HFFc6 (cell line): ENCODE results near the gene MFF. TPM values are rescaled to one million over a fixed set of nuclear protein-coding genes. Genes with fewer than 3 reads are reported as not detected.

ENCODE experiments used
- DNase-seq: peaks from one replicate; pipeline ENCODE4 v3.0.0-alpha.2; 2018
- H3K27ac Mint-ChIP-seq: 2 replicates; pipeline ENCODE4 v1.8.0; 2020; ENCODE audit warnings: mild to moderate bottlenecking, mixed read lengths
- H3K27me3 Mint-ChIP-seq: 2 replicates; pipeline ENCODE4 v1.8.0; 2021; ENCODE audit warnings: mild to moderate bottlenecking, moderate library complexity, mixed read lengths; ENCODE audit not compliant: insufficient read depth
- H3K36me3 Mint-ChIP-seq: 2 replicates; pipeline ENCODE4 v1.8.0; 2021; ENCODE audit warnings: low read depth, mixed read lengths
- H3K4me1 Mint-ChIP-seq: 2 replicates; pipeline ENCODE4 v1.8.0; 2020; ENCODE audit warnings: low read depth, mixed read lengths
- H3K4me3 Mint-ChIP-seq: 2 replicates; pipeline ENCODE4 v1.8.0; 2020; ENCODE audit warnings: mild to moderate bottlenecking, moderate library complexity, mixed read lengths
- H3K9me3 Mint-ChIP-seq: 2 replicates; pipeline ENCODE4 v1.8.0; 2020; ENCODE audit warnings: mild to moderate bottlenecking, mixed read lengths
- total RNA-seq, 6 experiments: library from RNA; stranded (reverse); fragmentation: NEBNext Ultra II Directional; extraction: Animal tissue kit (Norgen Biotek cat#: 25700); gene quantifications; 2 replicates in 1 of 6; 3 replicates in 5 of 6; pipeline ENCODE4 v1.2.3, GENCODE V29; 2021
- TF ChIP-seq, protein P1 (sequence below): fragments of 200-600 bp; sonication (generic); IDR thresholded peaks from 2 replicates; pipeline ENCODE4 v1.5.0; 2021; ENCODE audit warnings: antibody characterized with exemption, mild to moderate bottlenecking

MFF gene
- total RNA-seq, 6 experiments from 2014 or later = 53.7 to 75.0 (median 65.6) TPM

DNA sequence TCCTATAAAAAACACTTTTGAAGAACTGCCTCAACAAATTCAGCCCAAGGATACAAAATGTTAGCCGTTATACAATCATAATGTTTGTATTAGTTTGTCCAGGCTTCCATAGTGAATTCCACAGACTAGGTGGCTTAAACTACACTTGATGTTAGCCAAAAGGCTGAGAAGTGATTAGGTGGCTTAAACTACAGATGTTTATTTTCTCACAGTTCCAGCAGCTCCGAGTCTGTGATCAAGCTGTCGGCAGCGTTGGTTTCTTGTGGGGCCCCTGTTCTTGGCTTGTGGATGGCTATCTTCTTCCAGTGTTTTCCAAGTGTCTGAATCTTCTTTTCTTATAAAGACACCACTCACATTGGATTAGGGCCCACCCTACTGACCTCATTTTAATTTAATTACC, 31.5 kb upstream of the MFF start:
- Mint-ChIP-seq H3K9me3 (no peaks in the 10 kb centered on the region), H3K36me3 (no peaks in the 10 kb centered on the region), H3K27ac (no peak overlapping the region), H3K27me3 (no peaks in the 10 kb centered on the region; the same call in none of the 2 replicates), H3K4me1 (no peaks in the 10 kb centered on the region), H3K4me3 (no peak overlapping the region)
- no peak for DNase-seq
- TF ChIP-seq, protein P1, sequence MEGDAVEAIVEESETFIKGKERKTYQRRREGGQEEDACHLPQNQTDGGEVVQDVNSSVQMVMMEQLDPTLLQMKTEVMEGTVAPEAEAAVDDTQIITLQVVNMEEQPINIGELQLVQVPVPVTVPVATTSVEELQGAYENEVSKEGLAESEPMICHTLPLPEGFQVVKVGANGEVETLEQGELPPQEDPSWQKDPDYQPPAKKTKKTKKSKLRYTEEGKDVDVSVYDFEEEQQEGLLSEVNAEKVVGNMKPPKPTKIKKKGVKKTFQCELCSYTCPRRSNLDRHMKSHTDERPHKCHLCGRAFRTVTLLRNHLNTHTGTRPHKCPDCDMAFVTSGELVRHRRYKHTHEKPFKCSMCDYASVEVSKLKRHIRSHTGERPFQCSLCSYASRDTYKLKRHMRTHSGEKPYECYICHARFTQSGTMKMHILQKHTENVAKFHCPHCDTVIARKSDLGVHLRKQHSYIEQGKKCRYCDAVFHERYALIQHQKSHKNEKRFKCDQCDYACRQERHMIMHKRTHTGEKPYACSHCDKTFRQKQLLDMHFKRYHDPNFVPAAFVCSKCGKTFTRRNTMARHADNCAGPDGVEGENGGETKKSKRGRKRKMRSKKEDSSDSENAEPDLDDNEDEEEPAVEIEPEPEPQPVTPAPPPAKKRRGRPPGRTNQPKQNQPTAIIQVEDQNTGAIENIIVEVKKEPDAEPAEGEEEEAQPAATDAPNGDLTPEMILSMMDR = no peak

DNA sequence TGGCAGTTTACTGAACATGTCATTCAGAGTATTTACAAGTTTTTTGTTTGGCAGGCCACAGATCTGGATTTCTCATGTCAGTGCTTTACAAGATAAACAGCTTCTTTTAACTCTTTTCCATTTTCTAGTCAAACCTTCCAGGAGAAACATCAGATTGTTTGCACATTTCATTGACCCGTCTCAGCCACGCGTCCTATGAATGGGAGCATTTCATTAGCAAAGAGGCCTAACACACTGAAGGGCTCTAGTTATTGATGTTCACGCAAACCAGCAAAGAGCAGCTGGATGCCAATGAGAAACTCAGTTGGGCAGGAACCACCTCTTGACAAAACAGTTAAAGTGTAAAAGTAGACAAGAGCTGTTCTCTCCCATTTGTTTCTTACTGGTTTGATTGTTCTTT, 29.2 kb upstream of the MFF start:
- H3K27ac Mint-ChIP-seq = no peak overlapping the region
- no peaks in the 10 kb centered on the region; the same call in none of the 2 replicates for H3K27me3 Mint-ChIP-seq
- H3K9me3 Mint-ChIP-seq = no peaks in the 10 kb centered on the region
- DNase-seq = no peak
- no peaks in the 10 kb centered on the region for H3K36me3 Mint-ChIP-seq
- TF ChIP-seq, protein P1 = no peak
- H3K4me3 Mint-ChIP-seq = no peak overlapping the region
- H3K4me1 Mint-ChIP-seq = no peaks in the 10 kb centered on the region

DNA sequence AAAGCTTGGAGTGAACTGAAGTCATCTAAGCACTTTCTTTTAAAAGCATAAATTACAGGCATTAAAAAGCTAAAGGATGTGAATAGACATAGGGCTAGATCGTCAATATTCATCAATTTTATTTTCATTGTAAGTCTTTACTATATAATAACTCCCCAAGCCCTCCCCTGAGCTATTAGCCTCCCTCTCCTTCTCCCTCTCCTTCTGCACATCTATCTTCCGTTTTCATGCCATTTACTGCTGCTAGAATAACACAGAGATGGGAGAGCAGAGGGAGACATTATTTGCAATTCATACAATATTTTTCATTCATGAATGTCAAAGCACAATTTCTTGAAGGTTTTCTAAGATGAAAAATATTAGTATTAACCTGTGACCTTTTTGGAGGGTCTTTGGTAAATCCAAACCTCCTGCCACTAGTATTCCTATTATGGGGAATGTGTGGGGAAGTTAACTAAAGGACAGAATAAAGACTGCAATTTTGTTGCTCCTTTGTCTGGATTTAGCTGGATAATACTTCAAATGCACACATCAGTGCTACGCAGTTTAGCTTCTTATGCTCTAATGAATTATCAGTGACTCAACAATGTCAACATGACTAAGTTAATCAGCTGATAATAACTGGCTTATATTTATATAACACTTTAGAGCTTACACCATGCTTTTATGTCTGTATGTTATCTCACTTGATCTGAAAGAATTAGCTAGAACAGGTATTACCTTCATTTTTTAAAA, 28.2 kb upstream of the MFF start:
- H3K4me3 Mint-ChIP-seq = no peak overlapping the region
- TF ChIP-seq, protein P1 = no peak
- no peak overlapping the region for H3K27ac Mint-ChIP-seq
- no peaks in the 10 kb centered on the region for H3K9me3 Mint-ChIP-seq
- no peaks in the 10 kb centered on the region for H3K4me1 Mint-ChIP-seq
- no peaks in the 10 kb centered on the region for H3K36me3 Mint-ChIP-seq
- no peak for DNase-seq
- H3K27me3 Mint-ChIP-seq = no peaks in the 10 kb centered on the region; the same call in none of the 2 replicates

DNA sequence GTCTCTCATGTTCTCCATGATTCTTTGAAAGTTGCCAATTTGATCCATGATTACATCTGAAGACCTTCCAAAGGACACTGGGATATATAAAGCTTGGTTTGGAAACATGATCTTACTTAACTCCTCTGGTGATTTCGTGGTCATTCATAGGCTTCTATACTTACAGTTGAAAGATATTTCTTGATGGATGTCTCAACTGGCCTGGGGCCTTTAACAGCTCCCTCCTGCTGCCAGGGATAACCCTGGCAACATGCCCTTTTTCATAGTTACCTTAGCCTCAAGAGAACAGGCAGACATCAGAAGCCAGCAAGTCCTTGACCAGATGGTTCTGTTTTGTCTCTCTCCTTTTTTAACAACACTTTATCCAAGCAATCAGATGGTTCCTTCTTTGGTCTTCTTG, 23.5 kb upstream of the MFF start:
- Mint-ChIP-seq H3K36me3 (no peaks in the 10 kb centered on the region), H3K27ac (no peak overlapping the region), H3K9me3 (no peaks in the 10 kb centered on the region), H3K4me3 (no peak overlapping the region), H3K4me1 (no peaks in the 10 kb centered on the region), H3K27me3 (no peaks in the 10 kb centered on the region)
- TF ChIP-seq, protein P1 = no peak
- no peak for DNase-seq

DNA sequence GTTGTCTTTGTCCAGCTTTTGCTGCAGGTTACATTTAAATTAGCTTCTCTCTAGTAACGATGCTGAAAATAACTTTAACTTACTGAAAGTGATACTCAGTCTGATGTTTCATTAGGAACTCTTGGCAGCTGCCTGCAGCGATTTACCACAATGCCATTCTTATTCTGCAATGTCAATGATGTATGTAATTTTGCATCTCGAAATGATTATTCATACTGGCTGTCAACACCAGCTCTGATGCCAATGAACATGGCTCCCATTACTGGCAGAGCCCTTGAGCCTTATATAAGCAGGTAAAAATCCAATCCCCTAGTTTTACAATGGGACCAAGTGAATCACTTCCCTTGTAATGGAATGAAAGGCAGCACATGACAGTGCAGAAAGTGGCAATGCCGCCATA, 16.3 kb upstream of the MFF start:
- Mint-ChIP-seq H3K4me1 (no peaks in the 10 kb centered on the region), H3K4me3 (no peak overlapping the region), H3K27me3 (no peaks in the 10 kb centered on the region; the same call in 1 of the 2 replicates), H3K9me3 (no peaks in the 10 kb centered on the region), H3K36me3 (no peaks in the 10 kb centered on the region), H3K27ac (no peak overlapping the region)
- no peak for DNase-seq
- TF ChIP-seq, protein P1 = no peak
